ENCODE measurements around the gene FLT4.
"Not testable (repeated sequence)": the region's sequence is repeated elsewhere in the genome, so short reads cannot be mapped to it uniquely, and the experiment has no call there.

The FLT4 gene

DNA sequence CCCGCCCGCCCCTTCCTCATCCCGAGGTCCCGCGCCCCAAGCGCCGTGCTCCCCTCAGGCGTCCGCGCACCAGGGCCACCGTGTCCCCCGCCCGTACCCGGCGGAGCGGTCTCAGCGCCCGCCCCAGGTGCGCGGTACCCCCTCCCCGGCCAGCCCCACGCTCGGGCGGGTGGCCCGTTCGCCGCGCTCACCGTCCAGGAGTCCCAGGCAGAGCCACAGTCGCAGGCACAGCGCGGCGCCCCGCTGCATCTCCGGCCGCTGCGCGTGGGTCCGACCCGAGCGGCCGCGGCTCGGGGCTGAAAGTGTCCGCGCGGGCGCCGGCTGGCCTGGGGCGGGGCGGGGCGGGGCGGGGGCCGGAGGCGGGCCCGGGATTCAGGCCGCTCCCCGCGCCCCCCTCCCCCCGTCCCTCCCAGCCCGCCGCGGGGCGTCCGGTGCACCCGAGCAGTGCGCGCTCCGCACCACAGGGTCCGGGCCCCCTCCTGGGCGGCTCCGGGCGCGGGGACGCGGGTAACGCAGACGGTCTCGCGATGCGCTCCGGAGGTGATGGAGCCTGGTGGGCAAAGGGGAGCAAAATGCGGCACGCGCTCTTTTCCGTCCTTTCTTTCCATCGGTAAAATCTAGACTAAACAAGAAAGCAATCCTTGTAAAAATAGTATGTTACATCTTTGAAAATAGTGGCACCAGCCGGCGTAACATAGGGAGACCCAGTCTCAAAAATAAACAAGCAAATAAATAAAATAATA is at the start of gene FLT4:
Gene FLT4, minus strand, starts transcription at position 304 of the 743 bp plus-strand sequence. Its CDS starts 55 bp downstream, at position 249.
- DNase-seq = no peak

DNA sequence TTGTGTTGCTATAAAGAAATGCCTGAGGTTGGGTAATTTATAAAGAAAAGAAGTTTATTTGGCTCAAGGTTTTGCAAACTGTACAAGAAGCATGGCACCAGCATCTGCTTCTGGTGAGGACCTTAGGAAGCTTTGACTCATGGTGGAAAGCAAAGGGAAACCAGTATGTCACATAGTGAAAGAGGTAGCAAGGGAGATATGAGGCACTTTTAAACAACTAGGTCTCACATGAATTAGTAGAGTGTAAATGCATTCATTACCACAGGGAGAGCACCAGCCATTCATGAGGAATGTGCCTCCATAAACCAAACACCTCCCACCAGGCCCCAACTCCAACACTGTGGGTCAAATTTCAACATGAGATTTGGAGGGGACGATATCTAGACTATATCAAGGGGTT is 49.6 kb upstream of the FLT4 start:
- DNase-seq = no peak

DNA sequence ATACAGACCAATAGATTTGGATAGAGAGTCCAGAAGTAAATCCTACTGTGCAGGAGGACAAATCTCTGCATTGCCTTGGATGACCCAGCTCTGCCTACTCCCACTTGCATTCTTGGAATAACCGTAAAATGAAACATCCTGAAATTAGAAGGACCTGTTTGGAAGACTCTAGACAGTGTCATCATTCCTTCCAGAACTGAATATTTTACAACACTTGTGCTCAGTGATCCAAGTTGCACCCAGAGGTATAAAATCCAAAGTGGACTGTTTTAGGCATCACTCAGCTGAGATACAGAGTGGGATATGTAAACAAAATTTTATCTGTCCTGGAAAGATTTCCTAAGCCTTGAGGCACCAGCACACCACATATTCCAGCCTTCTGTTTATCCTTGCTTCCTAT is 46.7 kb upstream of the FLT4 start:
- DNase-seq = no peak

DNA sequence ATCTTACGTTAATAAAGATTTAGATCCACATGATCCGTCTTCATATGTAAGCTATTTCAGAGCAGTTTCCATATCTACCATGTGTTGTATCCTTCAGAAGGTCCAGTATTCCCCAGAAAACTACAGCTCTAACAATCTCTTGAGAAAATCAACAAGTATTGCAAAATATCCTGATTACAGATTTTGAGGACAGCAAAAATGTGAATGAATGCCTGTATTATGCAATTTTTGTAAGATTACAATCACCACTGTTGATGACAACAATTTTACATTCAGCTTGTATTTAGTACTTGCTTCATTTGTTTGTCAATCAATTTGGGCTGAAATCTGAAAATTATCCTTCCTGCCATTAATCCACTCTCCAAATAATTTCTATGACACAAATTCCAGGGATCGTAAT is 43.0 kb upstream of the FLT4 start:
- no peak for DNase-seq

DNA sequence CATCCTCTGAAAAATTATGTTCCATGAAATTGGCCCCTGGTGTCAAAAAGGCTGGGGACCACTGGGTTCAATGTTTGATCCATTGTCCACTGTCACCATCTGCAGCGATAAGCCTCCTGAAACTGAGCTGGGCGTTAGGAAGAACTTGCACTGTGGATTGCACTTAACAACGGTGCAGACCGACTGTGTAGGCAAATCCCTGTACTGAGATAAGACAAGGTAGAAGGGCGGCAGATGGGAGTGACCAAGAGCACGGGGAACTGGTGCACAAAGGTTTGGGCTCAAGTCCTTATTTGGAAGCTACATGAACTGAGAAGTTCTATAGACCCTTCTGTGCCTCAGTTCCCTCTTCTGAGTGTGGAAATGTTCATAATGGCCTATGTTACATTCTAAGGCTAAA is 41.6 kb upstream of the FLT4 start:
- no peak for DNase-seq

DNA sequence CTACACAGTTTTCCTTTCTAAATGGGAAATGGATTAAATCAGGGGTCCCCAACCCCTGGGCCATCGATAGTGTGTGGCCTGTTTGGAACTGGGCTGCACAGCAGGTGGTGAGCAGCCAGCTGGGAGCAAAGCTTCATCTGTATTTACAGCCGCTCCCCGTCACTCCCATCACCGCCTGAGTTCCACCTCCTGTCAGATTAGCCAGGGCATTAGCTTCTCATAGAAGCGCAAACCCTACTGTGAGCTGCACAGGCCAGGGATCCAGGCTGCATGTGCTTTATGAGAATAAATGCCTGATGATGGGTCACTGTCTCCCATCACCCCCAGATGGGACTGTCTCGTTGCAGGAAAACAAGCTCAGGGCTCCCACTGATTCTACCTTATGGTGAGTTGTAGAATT is 41.2 kb upstream of the FLT4 start:
- no peak for DNase-seq

DNA sequence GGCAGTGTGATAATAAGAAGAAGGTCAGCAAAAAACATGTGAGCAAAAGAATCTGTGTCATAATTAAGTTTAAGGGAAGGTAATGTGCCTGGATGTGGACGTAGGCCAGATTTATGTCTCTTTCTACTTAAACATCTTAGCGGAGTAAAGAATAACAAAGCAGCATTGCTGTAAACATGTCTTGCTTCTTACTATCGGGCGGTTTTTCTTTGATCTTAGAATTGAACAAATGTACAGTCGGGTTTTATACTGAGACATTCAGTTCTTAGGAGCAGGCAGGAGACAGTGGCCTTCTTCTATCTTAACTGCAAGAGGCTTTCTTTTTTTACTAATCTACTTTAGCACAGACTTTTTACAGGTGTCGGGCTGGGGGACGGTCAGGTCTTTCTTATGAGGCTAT is 40.4 kb upstream of the FLT4 start:
- DNase-seq = no peak

DNA sequence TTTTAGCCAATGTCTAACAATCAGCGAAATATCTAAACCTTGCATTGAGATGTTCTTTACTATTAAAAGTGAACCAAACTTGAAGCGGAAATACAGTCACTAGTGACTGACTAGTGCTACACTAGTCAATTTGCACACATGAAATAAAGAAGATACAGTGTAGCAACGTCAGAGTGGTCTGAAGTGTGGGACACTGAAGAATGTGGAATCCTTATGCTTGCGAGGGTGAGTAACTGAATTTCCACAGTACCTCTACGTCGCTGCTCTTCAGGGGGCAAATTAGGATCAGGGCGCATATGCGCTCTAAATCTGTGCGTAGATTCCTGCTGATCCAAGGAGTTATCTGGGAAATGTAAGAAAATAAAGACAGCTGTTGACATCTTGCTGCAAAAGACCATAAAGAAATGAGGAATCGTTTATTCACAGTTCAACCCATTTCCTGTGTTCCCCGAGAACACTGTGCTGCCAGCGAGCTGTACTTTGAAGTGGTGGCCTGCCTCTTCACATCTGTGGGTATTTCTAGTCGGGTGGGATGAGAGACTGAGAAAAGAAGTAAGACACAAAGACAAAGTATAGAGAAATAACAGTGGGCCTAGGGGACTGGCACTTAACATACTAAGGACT is 39.8 kb upstream of the FLT4 start:
- peak in 1 of 2 donors; percentile 34 for DNase-seq

DNA sequence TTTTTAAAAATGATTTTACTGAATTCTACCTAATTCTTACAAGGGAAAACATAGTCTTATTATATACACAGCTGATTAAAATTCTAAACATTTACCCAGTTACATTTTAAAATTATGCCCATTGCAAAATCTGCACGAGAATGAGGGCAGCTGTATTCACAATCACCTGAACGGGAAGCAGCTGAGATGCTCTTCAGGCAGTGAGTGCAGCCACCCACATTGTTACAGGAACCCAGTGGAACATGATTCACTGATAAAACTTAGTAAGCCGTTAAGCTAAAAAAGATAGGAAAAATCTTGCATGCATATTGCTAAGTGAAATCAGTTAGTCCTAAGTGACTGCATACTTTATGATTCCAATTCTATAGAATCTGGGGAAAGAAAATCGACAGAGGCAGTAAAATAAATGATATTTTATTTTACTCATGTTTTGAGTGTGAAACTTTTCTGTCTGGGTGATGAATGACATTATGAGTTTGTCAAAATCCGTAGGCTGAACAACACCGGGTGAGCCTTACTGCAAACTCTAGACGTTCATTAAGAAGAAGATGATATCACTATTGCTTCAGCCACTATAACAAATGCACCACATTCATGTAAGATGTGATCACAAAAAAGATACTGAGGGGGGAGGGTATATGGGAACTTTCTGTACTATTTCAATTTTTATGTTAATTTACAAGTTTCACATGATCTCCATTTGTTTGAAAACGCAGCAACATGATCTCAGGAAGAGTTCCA is 39.1 kb upstream of the FLT4 start:
- DNase-seq = peak in 1 of 2 donors; percentile 22

DNA sequence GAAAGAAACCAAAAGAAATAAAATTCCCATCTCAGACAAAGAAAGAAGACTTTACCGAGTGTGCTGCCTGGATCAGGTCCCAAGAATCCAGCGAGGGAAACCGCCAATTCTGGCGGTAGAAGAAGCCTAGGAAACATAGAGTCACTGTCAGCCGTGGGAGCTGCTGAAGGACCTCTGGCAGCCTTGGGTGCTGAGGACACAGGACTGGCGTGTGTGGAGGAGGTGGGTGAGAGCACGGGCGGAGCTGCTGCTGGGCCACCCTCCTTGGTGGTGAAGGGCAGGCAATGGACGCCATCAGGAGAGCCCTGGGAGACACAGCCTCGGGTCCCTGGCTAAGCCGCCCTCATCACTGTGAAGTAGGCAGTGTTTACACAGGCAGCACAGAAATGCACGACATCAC is 37.4 kb upstream of the FLT4 start:
- not testable (repeated sequence) for DNase-seq

DNA sequence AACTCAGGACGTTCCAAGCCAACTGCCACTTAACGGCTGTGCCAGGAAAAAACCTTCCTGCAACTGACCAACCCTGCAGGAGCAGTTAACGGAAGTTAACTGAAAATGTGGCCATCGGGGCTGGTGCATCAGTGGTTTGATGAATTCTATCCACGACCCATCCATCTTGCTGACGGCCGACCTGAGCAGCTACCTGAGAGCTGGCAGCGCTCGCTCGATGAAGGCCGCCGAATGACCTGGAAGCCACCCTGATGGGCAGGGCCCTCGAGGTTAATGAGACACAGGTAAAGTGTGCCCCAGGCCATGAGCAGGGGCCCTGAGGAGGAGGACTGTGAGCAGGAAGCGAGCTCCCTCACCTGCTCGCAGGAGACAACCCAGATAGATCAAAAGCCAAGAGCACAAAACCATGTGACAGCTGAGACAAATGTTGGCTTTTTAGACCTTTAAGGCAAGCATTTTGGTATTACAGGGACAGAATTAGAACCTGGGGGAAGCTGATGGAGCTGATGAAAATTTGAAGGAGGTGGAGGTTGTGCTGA is 35.3 kb upstream of the FLT4 start:
- DNase-seq = no peak

DNA sequence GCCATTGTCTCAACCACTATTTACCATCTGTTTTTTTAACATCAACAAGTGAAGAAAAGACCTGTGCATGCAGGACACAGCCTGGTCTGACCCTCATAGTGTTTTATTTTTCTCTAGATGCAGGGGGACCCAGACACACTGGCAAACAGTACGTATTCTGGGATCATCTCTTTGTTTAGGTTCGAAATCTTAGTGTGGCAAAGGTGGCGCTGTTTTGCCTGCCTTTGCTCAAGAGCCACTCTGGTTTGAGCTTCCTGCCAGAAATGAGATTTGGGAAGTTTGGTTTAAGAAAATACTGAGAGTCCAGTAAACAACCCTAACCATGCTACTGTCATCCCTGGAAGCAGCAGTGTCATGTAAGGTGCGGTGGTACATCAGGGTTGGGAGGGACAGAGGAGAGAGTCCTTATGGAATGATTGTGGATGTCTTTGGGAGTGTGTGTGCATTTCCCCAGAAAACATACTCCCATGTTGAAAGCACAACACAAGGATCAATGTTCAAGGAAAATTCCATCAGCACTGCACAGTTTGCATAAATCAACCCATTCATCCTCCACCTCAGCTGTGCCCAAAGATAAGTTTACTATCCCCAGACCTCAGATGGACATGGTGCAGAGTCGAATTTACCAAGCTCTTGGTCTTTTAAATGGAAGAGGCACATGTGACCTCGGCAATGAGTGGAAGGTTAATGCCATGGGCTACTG is 34.0 kb upstream of the FLT4 start:
- no peak for DNase-seq

DNA sequence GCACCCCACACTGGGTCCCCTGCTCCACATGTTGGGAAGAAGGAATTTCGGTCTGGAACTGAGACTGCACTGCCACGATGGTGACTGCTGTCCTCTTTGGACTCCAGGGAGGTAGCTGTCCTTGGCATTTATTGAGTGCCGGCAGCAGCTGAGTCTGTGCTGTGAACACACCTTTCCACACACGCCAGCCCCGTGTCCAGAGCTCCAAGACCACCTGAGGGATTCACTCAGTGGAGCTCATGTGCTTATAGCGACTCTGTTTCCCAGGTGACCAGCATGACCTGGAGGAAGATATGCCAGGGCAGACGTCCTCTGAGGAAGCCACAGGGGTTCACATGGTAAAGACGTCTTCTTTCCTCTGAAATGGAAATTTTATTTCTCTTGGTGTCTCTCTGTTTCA is 33.2 kb upstream of the FLT4 start:
- no peak for DNase-seq

DNA sequence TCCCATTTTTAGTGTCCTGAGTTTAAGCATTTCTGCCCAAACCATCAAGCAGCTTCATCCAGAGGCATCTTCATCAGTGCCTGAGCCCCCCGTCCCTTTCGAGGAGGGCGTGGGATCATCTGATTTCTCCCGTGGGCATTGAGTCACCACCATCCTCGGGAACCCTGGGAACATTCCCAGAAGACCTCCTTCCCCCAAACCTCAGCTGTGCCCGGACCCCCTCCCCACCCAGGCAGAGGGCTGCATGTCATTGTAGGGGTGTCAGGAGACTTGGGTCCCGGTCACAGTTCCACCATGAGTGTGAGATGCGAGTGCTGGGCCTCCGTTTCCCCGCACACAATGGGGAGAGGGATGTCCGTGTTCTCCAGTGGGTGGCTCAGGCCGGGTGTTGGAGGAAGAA is 32.6 kb upstream of the FLT4 start:
- DNase-seq = not testable (repeated sequence)

DNA sequence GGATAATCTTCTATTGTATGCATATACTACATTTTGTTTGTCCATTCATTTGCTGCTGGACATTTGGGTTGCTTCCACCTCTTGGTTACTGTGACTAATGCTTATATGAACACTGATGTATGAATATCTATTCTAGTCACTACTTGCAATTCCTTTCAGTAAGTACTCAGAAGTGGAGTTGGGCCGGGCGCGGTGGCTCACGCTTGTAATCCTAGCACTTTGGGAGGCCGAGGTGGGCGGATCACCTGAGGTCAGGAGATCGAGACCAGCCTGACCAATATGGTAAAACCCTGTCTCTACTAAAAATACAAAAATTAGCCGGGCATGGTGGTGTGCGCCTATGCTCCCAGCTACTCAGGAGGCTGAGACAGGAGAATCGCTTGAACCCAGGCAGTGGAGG is 28.9 kb upstream of the FLT4 start:
- not testable (repeated sequence) for DNase-seq

DNA sequence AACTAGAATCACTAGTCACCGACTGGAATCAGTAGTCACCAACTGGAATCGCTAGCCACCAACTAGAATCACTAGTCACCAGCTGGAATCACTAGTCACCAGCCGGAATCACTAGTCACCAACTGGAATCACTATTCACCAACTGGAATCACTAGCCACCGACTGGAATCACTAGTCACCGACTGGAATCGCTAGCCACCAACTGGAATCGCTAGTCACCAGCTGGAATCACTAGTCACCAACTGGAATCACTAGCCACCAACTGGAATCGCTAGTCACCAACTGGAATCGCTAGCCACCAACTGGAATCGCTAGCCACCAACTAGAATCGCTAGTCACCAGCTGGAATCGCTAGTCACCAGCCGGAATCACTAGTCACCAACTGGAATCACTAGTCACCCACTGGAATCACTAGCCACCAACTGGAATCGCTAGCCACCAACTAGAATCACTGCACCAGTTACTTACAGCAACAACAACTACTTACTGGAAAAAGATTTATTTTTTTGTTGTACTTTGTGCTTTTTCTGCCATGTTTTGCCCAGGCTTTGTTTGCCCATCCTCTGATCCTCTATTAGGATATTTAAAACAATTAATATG is 25.7 kb upstream of the FLT4 start:
- no peak for DNase-seq

DNA sequence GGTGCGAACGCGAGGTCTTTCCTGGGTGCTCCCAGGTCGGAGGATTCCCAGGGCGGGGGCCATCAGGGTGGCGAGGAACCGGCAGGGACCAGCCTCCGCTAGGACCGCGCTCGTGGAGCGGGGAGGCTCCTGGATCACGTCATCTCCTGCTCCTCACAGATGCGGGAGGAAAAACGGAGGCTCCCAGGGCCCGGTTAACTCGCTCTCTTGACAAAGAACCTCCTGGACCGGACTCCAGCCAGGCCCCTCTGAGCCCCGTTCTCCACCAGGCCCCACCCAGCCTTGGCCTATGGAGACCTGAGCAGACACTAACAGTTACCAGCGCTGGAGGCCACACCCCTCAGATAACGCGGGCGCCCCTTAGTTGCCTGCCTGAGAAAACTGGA is 24.7 kb upstream of the FLT4 start:
- DNase-seq = not testable (repeated sequence)

DNA sequence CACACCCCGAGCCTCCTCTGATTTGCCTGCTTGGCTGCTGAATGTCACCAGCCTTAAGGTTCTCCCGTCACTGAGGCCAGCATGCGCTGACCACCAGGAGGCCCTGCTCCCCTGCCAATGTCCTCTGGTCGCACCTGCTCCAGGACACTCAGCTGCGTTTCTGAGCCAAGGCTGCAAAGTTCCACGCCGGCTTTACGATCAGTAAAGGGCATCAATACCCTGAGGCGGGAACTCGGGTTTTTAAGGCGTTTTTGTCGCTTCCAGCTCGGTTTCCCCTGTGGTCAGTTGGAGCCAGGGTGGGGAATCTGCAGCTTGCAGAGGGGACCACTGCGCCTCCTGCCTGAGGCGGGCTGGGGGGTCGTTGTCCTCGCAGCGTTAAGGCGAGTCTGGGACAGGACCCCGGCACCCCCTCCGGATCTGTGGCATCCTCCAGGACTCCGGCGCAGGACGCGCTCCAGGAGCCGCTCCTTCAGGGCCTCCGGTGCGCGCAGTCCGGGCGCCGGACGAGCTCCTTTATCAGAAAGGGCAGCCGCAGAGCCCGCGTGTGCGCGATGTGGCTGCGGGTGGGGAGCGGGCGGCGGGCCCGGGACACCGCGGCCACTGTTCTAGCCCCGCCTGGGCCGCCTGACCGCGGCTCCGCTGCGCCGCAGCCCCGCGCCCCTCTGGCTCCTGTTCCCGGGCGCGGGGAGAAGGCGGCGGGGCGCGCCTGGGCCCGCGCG is 24.1 kb upstream of the FLT4 start:
- DNase-seq = no peak

DNA sequence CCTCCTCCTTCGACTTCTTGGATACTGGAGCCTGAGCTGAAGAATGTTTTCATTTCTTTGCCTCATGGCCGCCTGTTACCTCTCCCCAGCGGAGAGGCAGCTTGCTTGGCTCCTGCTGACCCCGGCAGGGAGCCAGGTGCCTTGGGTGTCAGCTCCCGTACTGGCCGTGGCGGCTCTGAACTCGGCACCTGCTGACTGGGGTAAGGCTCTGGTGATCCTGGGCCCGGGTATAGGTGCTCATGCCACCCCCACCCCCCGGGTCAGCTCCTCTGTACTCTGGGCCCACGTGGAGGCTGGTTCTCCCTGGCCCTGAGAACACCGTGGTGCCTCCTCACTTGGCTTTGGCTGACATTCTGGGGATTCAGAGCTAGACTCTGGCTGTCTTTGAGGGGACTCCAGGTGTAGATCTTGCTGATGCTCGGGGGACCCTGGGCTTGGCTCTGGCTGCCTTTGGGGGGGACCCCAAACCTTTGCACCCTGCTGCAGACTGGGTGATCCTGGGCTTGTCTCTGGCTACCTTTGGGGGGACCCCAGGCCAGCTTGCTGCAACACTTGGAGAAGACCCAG is 22.6 kb upstream of the FLT4 start:
- not testable (repeated sequence) for DNase-seq

DNA sequence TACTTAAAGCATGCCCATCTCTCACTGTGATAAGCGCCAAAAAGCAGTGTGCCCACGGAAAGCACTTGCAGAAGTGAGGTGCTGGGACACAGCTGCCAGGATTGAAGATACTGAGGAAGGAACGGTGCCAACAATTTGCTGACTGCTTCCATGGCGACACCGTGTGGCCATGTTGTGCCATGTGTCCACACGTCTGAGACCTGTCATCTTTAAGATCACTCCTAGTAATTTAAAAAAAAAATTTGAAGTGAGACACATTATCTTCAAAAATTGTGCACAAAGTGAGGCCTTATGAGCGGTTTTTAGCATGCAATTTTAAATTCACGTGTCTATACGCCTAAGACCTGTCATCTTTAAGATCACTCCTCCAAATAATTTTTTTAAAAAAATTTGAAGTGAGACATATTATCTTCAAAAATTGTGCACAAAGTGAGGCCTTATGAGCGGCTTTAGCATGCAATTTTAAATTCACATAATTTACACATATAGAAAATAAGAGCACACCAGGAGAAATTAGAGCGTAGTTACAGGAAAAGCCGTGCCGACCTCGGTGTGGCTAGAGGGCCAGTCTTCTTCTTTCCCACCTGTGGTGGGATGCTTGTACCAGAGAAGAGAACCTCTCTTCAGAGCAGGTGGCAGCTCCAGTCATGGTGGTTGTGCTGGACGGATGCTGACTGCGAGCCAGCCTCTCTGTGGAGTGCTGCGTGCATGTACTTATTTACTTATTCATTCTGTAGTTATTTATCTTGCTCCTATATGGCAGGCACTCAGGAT is 21.4 kb upstream of the FLT4 start:
- DNase-seq = peak; percentile 54 to 70

DNA sequence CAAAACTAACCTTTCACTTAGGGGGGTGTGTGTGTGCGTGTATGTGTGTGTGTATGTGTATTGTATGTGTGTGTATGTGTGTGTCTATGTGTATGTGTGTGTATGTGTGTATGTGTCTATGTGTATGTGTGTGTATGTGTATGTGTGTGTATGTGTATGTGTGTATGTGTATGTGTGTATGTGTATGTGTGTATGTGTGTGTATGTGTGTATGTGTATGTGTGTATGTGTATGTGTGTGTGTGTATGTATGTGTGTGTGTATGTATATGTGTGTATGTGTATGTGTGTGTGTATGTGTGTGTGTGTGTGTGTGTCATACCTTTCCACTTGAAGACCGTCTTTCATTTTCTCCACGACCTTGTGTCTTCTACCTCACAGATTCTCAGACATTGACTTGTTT is 20.8 kb upstream of the FLT4 start:
- no peak for DNase-seq
